HepG2 (cell line): ENCODE results near the gene EBF4.

Experiments used
- MEF2D ChIP-seq: sonication (generic); formaldehyde crosslinking; IDR thresholded peaks from 2 replicates; pipeline ENCODE4 v1.5.1; 2020; ENCODE audit warnings: mild to moderate bottlenecking, missing genetic modification reagents
- SYNCRIP ChIP-seq: fragments of 200-400 bp; formaldehyde crosslinking; IDR thresholded peaks from 2 replicates; pipeline ENCODE4 v1.6.1; 2018; ENCODE audit warnings: mild to moderate bottlenecking, low read depth, low read length; ENCODE audit not compliant: insufficient read depth
- ZNF552 ChIP-seq: sonication (generic); formaldehyde crosslinking; IDR thresholded peaks from 2 replicates; pipeline ENCODE4 v1.9.0; 2022; ENCODE audit warnings: missing genetic modification reagents, mild to moderate bottlenecking, borderline replicate concordance
- ZNF564 ChIP-seq: sonication (generic); formaldehyde crosslinking; IDR thresholded peaks from 2 replicates; pipeline ENCODE4 v1.8.1; 2023; ENCODE audit warnings: mild to moderate bottlenecking, missing genetic modification reagents

DNA sequence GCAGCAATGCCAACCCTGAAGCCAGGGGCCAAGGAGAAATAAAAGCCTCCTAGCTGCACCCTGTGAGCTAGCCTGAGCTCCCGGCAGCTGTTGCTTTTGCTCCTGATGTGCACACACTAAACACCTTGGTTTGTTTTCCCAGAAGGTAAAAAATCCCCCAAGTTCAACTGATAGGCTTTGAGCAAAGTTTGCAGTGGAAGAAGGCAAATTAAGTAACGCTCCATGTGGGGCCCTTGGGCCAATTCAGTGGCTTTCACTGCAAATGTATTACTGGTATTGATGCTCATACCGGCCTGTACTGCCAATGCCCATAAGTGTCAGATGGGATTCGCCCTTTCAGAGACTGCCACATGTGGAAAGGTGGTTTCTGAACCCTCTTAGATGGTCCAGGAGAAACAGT is 19.1 kb upstream of the EBF4 start:
- TF ChIP-seq SYNCRIP (no peak), ZNF564 (no peak), ZNF552 (CRISPR knock-in tag) (no peak), MEF2D (CRISPR knock-in tag) (no peak)
